Activated naive CD4-positive, alpha-beta T cell treated with Interleukin-2 at 50 U/mL for 16 hours (primary cell): ENCODE data around the gene ENDOG.
"Not testable (repeated sequence)": the region's sequence is repeated elsewhere in the genome, so short reads cannot be mapped to it uniquely, and the experiment has no call there.

Source experiments
- DNase-seq: peaks from one replicate; pipeline ENCODE4 v3.0.0-alpha.2; 2020

ENDOG gene

DNA sequence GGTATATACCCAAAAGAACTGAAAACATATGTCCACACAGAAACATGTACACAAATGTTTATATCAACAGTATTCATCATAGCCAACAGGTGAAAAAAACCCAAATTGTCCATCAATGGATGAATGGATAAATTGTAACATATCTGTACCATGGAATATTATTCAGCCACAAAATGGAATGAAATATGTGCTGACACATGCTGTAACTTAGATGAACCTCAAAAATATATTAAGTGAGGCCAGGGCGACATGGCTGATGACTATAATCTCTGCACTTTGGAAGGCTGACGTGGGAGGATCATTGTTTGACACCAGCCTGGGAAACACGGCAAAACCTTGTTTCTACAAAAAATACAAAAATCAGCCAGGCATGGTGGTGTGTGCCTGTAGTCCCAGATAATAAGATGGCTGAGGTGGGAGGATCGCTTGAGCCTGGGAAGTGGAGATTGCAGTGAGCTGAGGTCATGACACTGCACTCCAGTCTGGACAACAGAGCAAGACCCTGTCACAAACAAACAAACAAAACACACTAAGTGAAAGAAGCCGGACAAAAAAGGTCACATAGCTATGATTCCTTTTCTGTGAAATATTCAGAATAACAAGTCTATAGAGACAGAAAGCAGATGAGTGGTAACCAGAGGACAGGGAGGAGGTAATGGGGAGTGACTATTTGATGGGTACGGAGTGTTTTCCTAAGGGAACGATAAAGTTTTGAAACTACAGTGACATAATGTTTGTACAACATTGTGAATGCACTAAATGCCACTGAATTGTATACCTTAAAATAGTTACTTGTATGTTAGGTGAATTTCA is 52.0 kb downstream of the ENDOG start:
- no peak for DNase-seq

DNA sequence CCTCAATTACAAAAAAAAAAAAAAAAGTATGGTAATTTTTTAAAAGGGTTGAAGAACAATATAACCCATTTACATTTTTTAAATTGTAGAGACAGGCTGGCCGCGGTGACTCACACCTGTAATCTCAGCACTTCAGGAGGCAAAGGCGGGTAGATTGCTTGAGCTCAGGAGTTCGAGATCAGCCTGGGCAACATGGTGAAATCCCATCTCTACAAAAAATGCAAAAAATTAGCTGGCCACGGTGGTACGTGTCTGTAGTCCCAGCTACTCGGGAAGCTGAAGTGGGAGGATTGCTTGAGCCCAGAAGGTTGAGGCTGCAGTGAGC is 52.6 kb downstream of the ENDOG start:
- not testable (repeated sequence) for DNase-seq
